ENCODE data around the gene NFATC4.

- TF ChIP-seq EZH2phosphoT487 (IDR thresholded peaks at IDR 0.05; ENCODE audit: insufficient read depth, low read depth) (no peak), EZH2 (IDR thresholded peaks at IDR 0.05; ENCODE audit: insufficient read depth, poor library complexity, severe bottlenecking) (no peak)
These were observed 43.7 kb downstream of the NFATC4 start for GRCh38 chr14:24411443-24412389.
